HCT116 (cell line): ENCODE results near the gene ARPC1B. TPM values are rescaled to one million over a fixed set of nuclear protein-coding genes. Genes with fewer than 3 reads are reported as not detected.

Source experiments
- ATAC-seq: fragments of 200-7000 bp; cut with Tn5 transposase; 2 replicates; pipeline ENCODE4 v1.9.1; 2020; ENCODE audit warnings: mild to moderate bottlenecking, moderate library complexity
- BruUV-seq: library from RNA; stranded (reverse); fragments of 400-500 nt; replicated peaks from 2 replicates; lab custom pipeline; 2021; lab: Mats Ljungman, UMichigan
- CTCF ChIA-PET: fragments of 300-600 bp; sonication (Branson Sonifier 250); formaldehyde crosslinking; loops from one replicate; lab custom pipeline; 2021; ENCODE audit warnings: antibody characterized with exemption; lab: Charles Lee
- POLR2A ChIA-PET: fragments of 300-600, 350-600 bp; sonication (Branson Sonifier 250); formaldehyde crosslinking; loops from one replicate; lab custom pipeline; 2021; ENCODE audit warnings: antibody characterized with exemption; lab: Charles Lee
- RAD21 ChIA-PET, 2 experiments: fragments of 300-600 bp; sonication (Branson Sonifier 250); formaldehyde crosslinking; loops; one replicate each; lab custom pipeline; 2023; ENCODE audit warnings: low total read pairs in 2 of 2; ENCODE audit not compliant: uncharacterized antibody in 2 of 2, unreplicated experiment in 2 of 2, low non-redundant PET in 1 of 2; lab: Charles Lee
- DNase-seq: peaks from one replicate; pipeline ENCODE4 v3.0.0-alpha.2; 2010; ENCODE audit warnings: low read depth, low spot score
- H2AFZ ChIP-seq: fragments of 200-600 bp; shearing (Covaris generic), sonication (generic); 2 replicates; pipeline ENCODE4 v1.6.1; 2017; ENCODE audit warnings: low read depth, mixed run types, mixed read lengths, antibody characterized with exemption, low read length; ENCODE audit not compliant: poor library complexity, severe bottlenecking
- H3K27ac ChIP-seq: 2 replicates; pipeline ENCODE4 v1.5.1; 2012; ENCODE audit warnings: low read depth, low read length
- H3K27me3 ChIP-seq: fragments of 200-600 bp; sonication (generic); 2 replicates; pipeline ENCODE4 v1.6.1; 2016; ENCODE audit warnings: mixed run types, low read length, mixed read lengths; ENCODE audit not compliant: insufficient read depth
- H3K36me3 ChIP-seq, 2 experiments: fragments of 200-500 bp in 1 of 2; fragments of 200-600 bp in 1 of 2; sonication (Bioruptor generic) in 1 of 2; sonication (generic) in 1 of 2; 2 replicates each; pipeline versions ENCODE4 v1.5.1 to v1.6.1; 2014 to 2016; ENCODE audit warnings: low read length in 2 of 2, inconsistent platforms in 1 of 2, mixed read lengths in 1 of 2, mixed run types in 1 of 2; ENCODE audit not compliant: insufficient read depth in 2 of 2, control insufficient read depth in 1 of 2
- H3K4me1 ChIP-seq, 2 experiments: fragments of 200-600 bp in 1 of 2; sonication (generic) in 1 of 2; 2 replicates each; pipeline versions ENCODE4 v1.5.1 to v1.6.1; 2012 to 2017; ENCODE audit warnings: low read length in 2 of 2, inconsistent platforms in 1 of 2, mild to moderate bottlenecking in 1 of 2, mixed read lengths in 1 of 2, mixed run types in 1 of 2, moderate library complexity in 1 of 2; ENCODE audit not compliant: insufficient read depth in 2 of 2, control insufficient read depth in 1 of 2
- H3K4me2 ChIP-seq: fragments of 200-600 bp; sonication (generic); 2 replicates; pipeline ENCODE4 v1.6.1; 2017; ENCODE audit warnings: mixed run types, low read length, mixed read lengths
- H3K4me3 ChIP-seq, 2 experiments: fragments of 200-600 bp in 1 of 2; sonication (generic) in 1 of 2; replicated peaks in 1 of 2; 2 replicates each; pipeline ENCODE4 v1.5.1; 2011 to 2016; ENCODE audit warnings: low read length in 2 of 2, control low read depth in 1 of 2, low read depth in 1 of 2, mild to moderate bottlenecking in 1 of 2, mixed read lengths in 1 of 2, mixed run types in 1 of 2
- H3K79me2 ChIP-seq: fragments of 200-600 bp; sonication (generic); 2 replicates; pipeline ENCODE4 v1.6.1; 2017; ENCODE audit warnings: mild to moderate bottlenecking, mixed run types, low read length, moderate library complexity, mixed read lengths; ENCODE audit not compliant: insufficient read depth
- H3K9ac ChIP-seq: fragments of 200-600 bp; sonication (generic); 2 replicates; pipeline ENCODE4 v1.6.1; 2016; ENCODE audit warnings: low read length, mixed read lengths
- H3K9me2 ChIP-seq: fragments of 200-600 bp; sonication (generic), shearing (Covaris generic); 2 replicates; pipeline ENCODE4 v1.6.1; 2017; ENCODE audit warnings: mixed run types, mild to moderate bottlenecking, moderate library complexity; ENCODE audit not compliant: insufficient read depth
- H3K9me3 ChIP-seq, 2 experiments: fragments of 200-500 bp in 1 of 2; fragments of 200-600 bp in 1 of 2; sonication (Bioruptor generic) in 1 of 2; sonication (generic) in 1 of 2; 2 replicates each; pipeline ENCODE4 v1.6.1; 2014 to 2017; ENCODE audit warnings: low read length in 2 of 2, mixed read lengths in 2 of 2, inconsistent platforms in 1 of 2, low read depth in 1 of 2, mild to moderate bottlenecking in 1 of 2, mixed run types in 1 of 2, moderate library complexity in 1 of 2; ENCODE audit not compliant: control insufficient read depth in 1 of 2, insufficient read depth in 1 of 2
- H4K20me1 ChIP-seq: fragments of 200-600 bp; sonication (generic), shearing (Covaris generic); 2 replicates; pipeline ENCODE4 v1.6.1; 2017; ENCODE audit warnings: mixed run types, mild to moderate bottlenecking, moderate library complexity; ENCODE audit not compliant: insufficient read depth
- CEBPB ChIP-seq: IDR thresholded peaks from 2 replicates; pipeline ENCODE4 v1.6.1; 2012; ENCODE audit warnings: low read depth
- EZH2phosphoT487 ChIP-seq: fragments of 200-600 bp; IDR thresholded peaks from 2 replicates; pipeline ENCODE4 v1.6.1; 2018; ENCODE audit warnings: antibody characterized with exemption, borderline replicate concordance
- FOSL1 ChIP-seq: IDR thresholded peaks from 2 replicates; pipeline ENCODE4 v1.6.1; 2012; ENCODE audit warnings: low read depth
- JUND ChIP-seq: IDR thresholded peaks from 2 replicates; pipeline ENCODE4 v1.6.1; 2012
- POLR2A ChIP-seq: IDR thresholded peaks from 2 replicates; pipeline ENCODE4 v1.7.0; 2011; ENCODE audit warnings: borderline replicate concordance; ENCODE audit not compliant: insufficient read depth, insufficient read length; ENCODE audit errors: extremely low read depth
- RAD21 ChIP-seq: IDR thresholded peaks from 2 replicates; pipeline ENCODE4 v1.6.1; 2012; ENCODE audit warnings: low read depth, mild to moderate bottlenecking
- SIN3A ChIP-seq: IDR thresholded peaks from 2 replicates; pipeline ENCODE4 v1.6.1; 2012; ENCODE audit warnings: low read depth
- SP1 ChIP-seq: IDR thresholded peaks from 2 replicates; pipeline ENCODE4 v1.6.1; 2012; ENCODE audit warnings: low read depth
- TCF7L2 ChIP-seq: IDR thresholded peaks from 2 replicates; pipeline ENCODE4 v1.7.0; 2011; ENCODE audit warnings: borderline replicate concordance, inconsistent platforms; ENCODE audit not compliant: insufficient read depth, insufficient read length; ENCODE audit errors: extremely low read depth
- YY1 ChIP-seq: IDR thresholded peaks from 2 replicates; pipeline ENCODE4 v1.6.1; 2011; ENCODE audit warnings: low read length, low read depth, moderate library complexity, mild to moderate bottlenecking; ENCODE audit not compliant: insufficient replicate concordance; ENCODE audit errors: extremely low read depth
- ZFX ChIP-seq: fragments of 450-650 bp; IDR thresholded peaks from 2 replicates; pipeline ENCODE4 v1.6.1; 2017
- ZNF274 ChIP-seq: fragments of 200-500 bp; sonication (Bioruptor generic); IDR thresholded peaks from 2 replicates; pipeline ENCODE4 v1.6.1; 2014; ENCODE audit warnings: mild to moderate bottlenecking, low read depth, low read length, inconsistent platforms
- intact Hi-C: fragments of 100-400 bp; cut with micrococcal nuclease; formaldehyde crosslinking; loops from 2 replicates; pipeline ENCODE4 v1.10.0; 2022
- total RNA-seq: library from RNA; stranded (reverse); gene quantifications from one replicate; pipeline ENCODE4 v1.2.1, GENCODE V29; 2021; ENCODE audit not compliant: unreplicated experiment
- TF ChIP-seq, protein P1 (sequence below): IDR thresholded peaks from 2 replicates; pipeline ENCODE4 v1.6.1; 2011; ENCODE audit warnings: mild to moderate bottlenecking, low read length, moderate library complexity; ENCODE audit not compliant: insufficient replicate concordance; ENCODE audit errors: extremely low read depth
- TF ChIP-seq, protein P2 (sequence below), 3 experiments: fragments of 200-600 bp in 1 of 3; sonication (generic) in 1 of 3; IDR thresholded peaks in 2 of 3; conservative IDR thresholded peaks in 1 of 3; 2 replicates each; pipeline ENCODE4 v1.5.1; 2012 to 2017; ENCODE audit warnings: low read depth in 2 of 3, low read length in 2 of 3, antibody characterized with exemption in 1 of 3, borderline replicate concordance in 1 of 3, control low read depth in 1 of 3, mild to moderate bottlenecking in 1 of 3, mixed read lengths in 1 of 3, mixed run types in 1 of 3, moderate library complexity in 1 of 3; ENCODE audit not compliant: insufficient read depth in 1 of 3

The ARPC1B gene
- total RNA-seq, 1 experiment from 2014 or later = 192 TPM

DNA sequence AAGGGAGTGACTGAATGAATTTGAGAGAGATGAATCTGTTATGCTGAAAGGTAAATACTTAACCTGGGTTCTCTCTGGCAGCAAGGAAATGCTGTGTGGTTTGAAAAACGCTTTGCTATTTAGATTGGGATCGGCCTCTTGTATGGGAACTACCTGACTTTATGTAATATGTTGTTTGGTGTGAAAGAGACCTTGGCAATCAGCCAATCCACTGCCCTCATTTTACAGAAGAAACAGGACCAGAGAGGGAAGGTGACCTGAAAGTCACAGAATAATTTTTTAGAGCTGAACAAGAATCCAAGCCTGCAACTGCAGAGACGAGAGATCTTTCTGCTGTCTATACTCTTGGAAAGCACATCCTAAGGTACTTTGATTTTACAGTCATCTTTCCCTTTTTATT is 35.3 kb downstream of the ARPC1B start:
- Histone ChIP-seq H3K27ac (no peak overlapping the region), H3K79me2 (peaks cover 77% of the 10 kb centered on the region), H3K9me2 (no peaks in the 10 kb centered on the region), H3K27me3 (no peaks in the 10 kb centered on the region), H3K36me3 (peaks cover 28 to 42% of the 10 kb centered on the region in 2 experiments; a peak in 3 of 4 replicates), H4K20me1 (no peaks in the 10 kb centered on the region; the same call in 1 of the 2 replicates), H3K9me3 (no peaks in the 10 kb centered on the region), H3K4me1 (peaks cover 13 to 19% of the 10 kb centered on the region in 2 experiments; a peak in 3 of 4 replicates), H3K4me2 (peak overlapping the region; percentile 96), H2AFZ (no peak overlapping the region), H3K9ac (peak overlapping the region; percentile 89), H3K4me3 (peak overlapping the region; percentile 92 to 100)
- intact Hi-C loops = no loop called here
- RAD21 ChIA-PET = no interaction called here
- TF ChIP-seq, protein P1, sequence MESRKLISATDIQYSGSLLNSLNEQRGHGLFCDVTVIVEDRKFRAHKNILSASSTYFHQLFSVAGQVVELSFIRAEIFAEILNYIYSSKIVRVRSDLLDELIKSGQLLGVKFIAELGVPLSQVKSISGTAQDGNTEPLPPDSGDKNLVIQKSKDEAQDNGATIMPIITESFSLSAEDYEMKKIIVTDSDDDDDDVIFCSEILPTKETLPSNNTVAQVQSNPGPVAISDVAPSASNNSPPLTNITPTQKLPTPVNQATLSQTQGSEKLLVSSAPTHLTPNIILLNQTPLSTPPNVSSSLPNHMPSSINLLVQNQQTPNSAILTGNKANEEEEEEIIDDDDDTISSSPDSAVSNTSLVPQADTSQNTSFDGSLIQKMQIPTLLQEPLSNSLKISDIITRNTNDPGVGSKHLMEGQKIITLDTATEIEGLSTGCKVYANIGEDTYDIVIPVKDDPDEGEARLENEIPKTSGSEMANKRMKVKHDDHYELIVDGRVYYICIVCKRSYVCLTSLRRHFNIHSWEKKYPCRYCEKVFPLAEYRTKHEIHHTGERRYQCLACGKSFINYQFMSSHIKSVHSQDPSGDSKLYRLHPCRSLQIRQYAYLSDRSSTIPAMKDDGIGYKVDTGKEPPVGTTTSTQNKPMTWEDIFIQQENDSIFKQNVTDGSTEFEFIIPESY = no peak
- TF ChIP-seq JUND (no peak), YY1 (no peak), ZFX (no peak), SIN3A (no peak), CEBPB (no peak), POLR2A (no peak), RAD21 (no peak), SP1 (no peak), TCF7L2 (no peak), FOSL1 (no peak), EZH2phosphoT487 (no peak), ZNF274 (no peak)
- TF ChIP-seq, protein P2, sequence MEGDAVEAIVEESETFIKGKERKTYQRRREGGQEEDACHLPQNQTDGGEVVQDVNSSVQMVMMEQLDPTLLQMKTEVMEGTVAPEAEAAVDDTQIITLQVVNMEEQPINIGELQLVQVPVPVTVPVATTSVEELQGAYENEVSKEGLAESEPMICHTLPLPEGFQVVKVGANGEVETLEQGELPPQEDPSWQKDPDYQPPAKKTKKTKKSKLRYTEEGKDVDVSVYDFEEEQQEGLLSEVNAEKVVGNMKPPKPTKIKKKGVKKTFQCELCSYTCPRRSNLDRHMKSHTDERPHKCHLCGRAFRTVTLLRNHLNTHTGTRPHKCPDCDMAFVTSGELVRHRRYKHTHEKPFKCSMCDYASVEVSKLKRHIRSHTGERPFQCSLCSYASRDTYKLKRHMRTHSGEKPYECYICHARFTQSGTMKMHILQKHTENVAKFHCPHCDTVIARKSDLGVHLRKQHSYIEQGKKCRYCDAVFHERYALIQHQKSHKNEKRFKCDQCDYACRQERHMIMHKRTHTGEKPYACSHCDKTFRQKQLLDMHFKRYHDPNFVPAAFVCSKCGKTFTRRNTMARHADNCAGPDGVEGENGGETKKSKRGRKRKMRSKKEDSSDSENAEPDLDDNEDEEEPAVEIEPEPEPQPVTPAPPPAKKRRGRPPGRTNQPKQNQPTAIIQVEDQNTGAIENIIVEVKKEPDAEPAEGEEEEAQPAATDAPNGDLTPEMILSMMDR (IDR thresholded peaks at IDR 0.05 in 2 of 3, conservative IDR thresholded peaks at IDR 0.05 in 1 of 3; ENCODE audit: borderline replicate concordance in 1 of 3, insufficient read depth in 1 of 3, low read depth in 2 of 3, low read length in 2 of 3) = no peak
- no peak for DNase-seq
- CTCF ChIA-PET = no interaction called here
- no TSS peak for BruUV-seq
- POLR2A ChIA-PET = no interaction called here
- ATAC-seq = no peak
